ENCODE data around the gene LGALS9.

GRCh38 chr17:27593857-27594255 lies 37.1 kb upstream of the LGALS9 start:
- no peak for TF ChIP-seq EZH2phosphoT487 (IDR thresholded peaks at IDR 0.05)
- TF ChIP-seq EZH2 (IDR thresholded peaks at IDR 0.05), result no peak

All from neural progenitor cell (in vitro differentiated cells).